ENCODE measurements around the gene ZFPL1. TPM values are rescaled to one million over a fixed set of nuclear protein-coding genes. Genes with fewer than 3 reads are reported as not detected.
A peak's percentile ranks its signal among the peaks of the same experiment; 100 is the strongest.

Gene ZFPL1
- total and polyA plus RNA-seq, 9 of the 15 experiments (the other 6 are each of a cell fraction or from before 2014, with no cell fraction given) = 3.7 to 37.5 (median 22.7) TPM

GRCh38 chr11:65069217-65069616 is 14.8 kb upstream of the ZFPL1 start:
- H3K4me1 ChIP-seq (replicated peaks in 1 of 2; ENCODE audit: control insufficient read depth in 2 of 2, insufficient read depth in 2 of 2, low read length in 2 of 2) = peaks cover 8 to 20% of the 10 kb centered on the region in 2 experiments
- no peak overlapping the region for H3K9ac ChIP-seq (ENCODE audit: insufficient read depth in 1 of 2, low read depth in 2 of 2, low read length in 2 of 2)
- in situ Hi-C loops (cut with MboI) = no loop called here
- no peaks in the 10 kb centered on the region for H3K9me3 ChIP-seq (replicated peaks; ENCODE audit: control insufficient read depth, insufficient read depth, low read depth, low read length)
- no peaks in the 10 kb centered on the region for H3K27me3 ChIP-seq (ENCODE audit: control insufficient read depth in 2 of 2, insufficient read depth in 2 of 2, low read length in 2 of 2)
- FAIRE-seq (peak; percentile 58), ATAC-seq (no peak), DNase-seq (ENCODE audit: extremely low read depth in 1 of 4, low spot score in 3 of 4) (no peak)
- no peaks in the 10 kb centered on the region for H3K36me3 ChIP-seq (ENCODE audit: control insufficient read depth, insufficient read depth, low read length)
- ChIA-PET CTCF (ENCODE audit: low intra/inter-chr PET ratio) (no interaction called here), POLR2A (interaction anchor here (0.7 to 1.4 kb wide), 5 partner anchors 9 to 74 kb away, joined by 3 to 4 read pairs (median 3); partner anchors contain the start of genes CDCA5 and ZFPL1)
- WGBS (ENCODE audit: insufficient coverage, low coverage, missing lambda C conversion rate) = 28% methylated on average over 8 of the region's 9 CpGs
- H3K9me1 ChIP-seq (ENCODE audit: control insufficient read depth, insufficient read depth, low read length) = peaks cover 2% of the 10 kb centered on the region
- BruUV-seq (replicated peaks) = no TSS peak
- no peak overlapping the region for H2AFZ ChIP-seq (ENCODE audit: low read depth, low read length)
- no peak overlapping the region for H3K27ac ChIP-seq (ENCODE audit: extremely low read depth, low read depth, low read length)
- H3K79me2 ChIP-seq (ENCODE audit: control insufficient read depth, insufficient read depth, low read length) = no peaks in the 10 kb centered on the region
- no peak overlapping the region for H3K4me2 ChIP-seq (ENCODE audit: insufficient read depth, low read length)
- intact Hi-C loops (cut with micrococcal nuclease) = no loop called here
- H3K4me3 ChIP-seq = no peak overlapping the region
- TF ChIP-seq ELF4 (CRISPR knock-in tag; IDR thresholded peaks at IDR 0.05) = no peak
- TF ChIP-seq DMBX1 (CRISPR knock-in tag; IDR thresholded peaks at IDR 0.05; ENCODE audit: borderline replicate concordance) = no peak
- no peak for TF ChIP-seq PTRF (tag; IDR thresholded peaks at IDR 0.05)
- H4K20me1 ChIP-seq (replicated peaks; ENCODE audit: control insufficient read depth, insufficient read depth, low read length) = no peaks in the 10 kb centered on the region

GRCh38 chr11:65071907-65072630 is 12.0 kb upstream of the ZFPL1 start:
- no peaks in the 10 kb centered on the region for H3K27me3 ChIP-seq (ENCODE audit: control insufficient read depth in 2 of 2, insufficient read depth in 2 of 2, low read length in 2 of 2)
- no peak overlapping the region for H2AFZ ChIP-seq (ENCODE audit: low read depth, low read length)
- peaks cover 15% of the 10 kb centered on the region for H3K36me3 ChIP-seq (ENCODE audit: control insufficient read depth, insufficient read depth, low read length)
- ChIA-PET POLR2A (interaction anchor here (0.7 kb wide), 1 partner anchor 10 kb away, joined by 3 read pairs; no protein-coding TSS in a partner anchor), CTCF (ENCODE audit: low intra/inter-chr PET ratio) (no interaction called here)
- peak overlapping the region in 1 of 2 experiments; percentile 15; a peak in 1 of 4 replicates for H3K9ac ChIP-seq (ENCODE audit: insufficient read depth in 1 of 2, low read depth in 2 of 2, low read length in 2 of 2)
- FAIRE-seq (peak; percentile 44), DNase-seq (ENCODE audit: extremely low read depth in 1 of 4, low spot score in 3 of 4) (no peak), ATAC-seq (no peak)
- in situ Hi-C loops (cut with MboI) (no loop called here), intact Hi-C loops (cut with micrococcal nuclease) (no loop called here)
- no TSS peak for BruUV-seq (replicated peaks)
- H3K79me2 ChIP-seq (ENCODE audit: control insufficient read depth, insufficient read depth, low read length) = no peaks in the 10 kb centered on the region; the same call in 2 of the 3 replicates
- H3K9me3 ChIP-seq (replicated peaks; ENCODE audit: control insufficient read depth, insufficient read depth, low read depth, low read length) = no peaks in the 10 kb centered on the region
- WGBS (ENCODE audit: insufficient coverage, low coverage, missing lambda C conversion rate) = 22% methylated on average over 4 of the region's 4 CpGs
- no peaks in the 10 kb centered on the region for H4K20me1 ChIP-seq (replicated peaks; ENCODE audit: control insufficient read depth, insufficient read depth, low read length)
- no peaks in the 10 kb centered on the region for H3K9me1 ChIP-seq (ENCODE audit: control insufficient read depth, insufficient read depth, low read length)
- peaks cover 0 to 7% of the 10 kb centered on the region in 2 experiments; a peak in 2 of 5 replicates for H3K4me1 ChIP-seq (replicated peaks in 1 of 2; ENCODE audit: control insufficient read depth in 2 of 2, insufficient read depth in 2 of 2, low read length in 2 of 2)
- no peak overlapping the region for H3K4me3 ChIP-seq
- H3K4me2 ChIP-seq (ENCODE audit: insufficient read depth, low read length) = no peak overlapping the region
- no peak overlapping the region for H3K27ac ChIP-seq (ENCODE audit: extremely low read depth, low read depth, low read length)
- TF ChIP-seq COPS2 (conservative IDR thresholded peaks at IDR 0.05) (no peak), FOXJ3 (CRISPR knock-in tag; IDR thresholded peaks at IDR 0.05) (no peak)

All from K562 (cell line).